IPS-20b (cell line): ENCODE measurements around the gene LYPLAL1.

Experiments
- H3K27ac ChIP-seq: one replicate; pipeline ENCODE4 v1.5.1; 2013; ENCODE audit warnings: low read length
- H3K27me3 ChIP-seq: 2 replicates; pipeline ENCODE4 v1.6.1; 2013; ENCODE audit warnings: mild to moderate bottlenecking, low read length, inconsistent platforms; ENCODE audit not compliant: insufficient read depth
- H3K36me3 ChIP-seq: 2 replicates; pipeline ENCODE4 v1.6.1; 2013; ENCODE audit warnings: low read depth, mild to moderate bottlenecking, inconsistent platforms, low read length, moderate library complexity; ENCODE audit not compliant: insufficient read depth
- H3K4me1 ChIP-seq: 2 replicates; pipeline ENCODE4 v1.6.1; 2013; ENCODE audit warnings: mild to moderate bottlenecking, control low read depth, inconsistent platforms, low read length, moderate library complexity; ENCODE audit not compliant: insufficient read depth
- H3K4me3 ChIP-seq: 2 replicates; pipeline ENCODE4 v1.5.1; 2013; ENCODE audit warnings: mild to moderate bottlenecking, low read length, inconsistent platforms
- H3K9ac ChIP-seq: 2 replicates; pipeline ENCODE4 v1.6.1; 2013; ENCODE audit warnings: low read depth, mild to moderate bottlenecking, inconsistent platforms, low read length, moderate library complexity
- H3K9me3 ChIP-seq: 2 replicates; pipeline ENCODE4 v1.6.1; 2013; ENCODE audit warnings: mild to moderate bottlenecking, low read depth, low read length, inconsistent platforms; ENCODE audit not compliant: insufficient read depth

LYPLAL1 gene

DNA sequence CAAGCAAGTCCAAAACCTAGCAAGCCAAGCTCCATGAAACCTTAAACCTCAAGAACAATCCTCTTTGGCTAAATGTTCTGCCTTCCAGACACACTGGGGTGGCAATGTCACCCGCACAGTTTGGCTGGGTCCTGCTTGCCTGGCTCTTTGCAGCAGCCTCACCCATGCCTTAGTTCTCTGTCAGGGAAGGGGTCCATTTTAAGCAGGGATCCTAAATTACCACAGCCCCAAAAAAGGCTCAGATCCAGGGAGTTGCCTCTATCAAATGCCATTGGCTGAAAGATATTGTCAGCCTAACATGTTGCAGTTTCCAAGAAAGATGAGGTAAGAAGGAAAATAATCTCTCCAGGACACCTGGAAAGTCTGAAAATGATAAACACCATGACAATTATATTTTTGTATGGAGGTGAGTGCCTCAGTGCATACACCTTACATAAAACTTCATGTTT is 26.1 kb upstream of the LYPLAL1 start:
- Histone ChIP-seq H3K9me3 (no peaks in the 10 kb centered on the region), H3K4me1 (no peaks in the 10 kb centered on the region), H3K27me3 (no peaks in the 10 kb centered on the region), H3K4me3 (no peak overlapping the region), H3K9ac (no peak overlapping the region), H3K36me3 (no peaks in the 10 kb centered on the region), H3K27ac (no peak overlapping the region)

DNA sequence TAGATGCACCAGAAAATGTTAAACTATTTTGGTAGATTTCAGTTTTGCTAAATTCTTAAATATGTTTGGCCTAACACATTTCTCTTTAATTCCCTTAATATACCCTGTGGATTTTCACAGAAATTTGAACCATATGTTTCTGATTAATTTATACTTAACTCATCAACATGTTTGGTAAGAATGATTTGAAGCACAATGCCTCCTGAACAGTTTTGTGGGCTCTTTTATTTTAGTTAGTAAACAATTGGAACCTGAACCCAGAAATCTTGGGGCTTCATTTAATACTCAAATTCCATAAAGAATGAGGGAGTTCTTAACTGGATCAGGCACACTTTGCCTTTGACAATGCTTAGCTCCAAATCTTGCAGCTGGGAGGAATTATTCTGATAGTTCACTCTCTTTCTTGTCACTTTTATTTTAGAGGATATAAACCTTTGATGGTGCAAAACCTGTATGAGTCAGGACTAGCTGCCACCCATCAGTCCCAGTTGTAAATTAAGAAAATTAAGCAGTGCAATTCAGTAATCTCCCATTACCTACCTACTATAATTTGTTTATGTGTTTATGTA is 24.6 kb upstream of the LYPLAL1 start:
- H3K4me1 ChIP-seq, result no peaks in the 10 kb centered on the region
- H3K4me3 ChIP-seq, result no peak overlapping the region
- no peak overlapping the region for H3K9ac ChIP-seq
- no peaks in the 10 kb centered on the region for H3K9me3 ChIP-seq
- no peaks in the 10 kb centered on the region for H3K27me3 ChIP-seq
- H3K36me3 ChIP-seq, result no peaks in the 10 kb centered on the region
- no peak overlapping the region for H3K27ac ChIP-seq

DNA sequence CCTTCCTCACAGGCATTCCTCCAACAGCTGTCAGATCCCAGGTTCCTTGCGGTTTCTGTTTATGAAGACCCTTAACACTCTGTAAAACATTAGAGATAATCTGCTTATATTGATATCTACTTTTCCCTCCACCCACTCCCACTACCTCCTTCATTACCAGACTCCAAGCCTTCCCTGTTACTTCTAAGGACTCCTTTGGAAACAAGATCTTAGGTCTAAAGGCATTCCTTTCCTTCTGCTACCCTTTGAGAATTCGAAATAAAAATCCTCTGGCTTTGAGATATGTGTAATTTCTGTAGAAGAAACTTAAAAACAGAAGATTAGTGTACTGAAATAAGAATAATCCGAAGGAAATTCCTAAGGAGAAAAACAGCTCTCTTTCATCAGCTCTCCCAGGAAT is 23.7 kb upstream of the LYPLAL1 start:
- no peaks in the 10 kb centered on the region for H3K36me3 ChIP-seq
- no peak overlapping the region for H3K27ac ChIP-seq
- H3K27me3 ChIP-seq, result no peaks in the 10 kb centered on the region
- H3K9ac ChIP-seq, result no peak overlapping the region
- no peaks in the 10 kb centered on the region for H3K9me3 ChIP-seq
- no peaks in the 10 kb centered on the region for H3K4me1 ChIP-seq
- no peak overlapping the region for H3K4me3 ChIP-seq

DNA sequence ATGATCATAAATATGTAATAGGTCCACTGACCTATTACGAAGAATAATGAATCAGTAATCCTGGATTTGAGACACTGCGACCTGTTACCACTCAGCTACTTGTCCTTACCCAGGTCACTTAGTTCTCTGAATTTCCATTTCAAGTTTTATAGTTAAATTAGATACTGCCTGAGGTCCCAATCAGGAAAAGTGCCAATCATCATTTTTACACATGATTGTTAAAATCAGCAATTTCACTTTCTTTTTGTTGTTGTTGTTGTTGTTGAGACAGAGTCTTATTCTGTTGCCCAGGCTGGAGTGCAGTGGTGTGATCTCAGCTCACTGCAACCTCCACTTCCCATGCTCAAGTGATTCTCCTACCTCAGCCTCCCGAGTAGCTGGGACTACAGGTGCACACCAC is 22.8 kb upstream of the LYPLAL1 start:
- H3K9me3 ChIP-seq, result no peaks in the 10 kb centered on the region
- no peaks in the 10 kb centered on the region for H3K27me3 ChIP-seq
- no peaks in the 10 kb centered on the region for H3K4me1 ChIP-seq
- H3K9ac ChIP-seq, result no peak overlapping the region
- no peak overlapping the region for H3K27ac ChIP-seq
- no peak overlapping the region for H3K4me3 ChIP-seq
- H3K36me3 ChIP-seq, result no peaks in the 10 kb centered on the region

DNA sequence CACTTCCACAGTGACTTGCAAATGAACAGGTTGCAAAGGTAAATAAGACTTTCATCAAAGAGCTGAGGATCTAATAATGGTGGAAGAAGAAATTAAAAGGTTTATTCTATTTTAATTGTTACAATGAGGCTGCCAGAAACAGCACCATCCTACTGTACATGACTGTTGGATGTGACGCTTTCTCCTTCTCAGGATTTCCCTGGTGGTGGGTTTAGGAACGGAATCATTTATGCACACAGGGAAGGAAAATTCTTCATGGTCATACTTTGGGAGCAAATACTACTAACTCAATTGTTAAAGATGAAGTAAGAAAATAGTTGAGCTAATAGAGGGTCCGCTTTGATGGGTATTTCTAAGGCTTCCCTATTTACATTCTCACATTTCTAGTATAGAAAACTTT is 22.2 kb upstream of the LYPLAL1 start:
- no peak overlapping the region for H3K27ac ChIP-seq
- no peaks in the 10 kb centered on the region for H3K4me1 ChIP-seq
- H3K9me3 ChIP-seq, result no peaks in the 10 kb centered on the region
- H3K27me3 ChIP-seq, result no peaks in the 10 kb centered on the region
- H3K4me3 ChIP-seq, result no peak overlapping the region
- H3K9ac ChIP-seq, result no peak overlapping the region
- no peaks in the 10 kb centered on the region for H3K36me3 ChIP-seq

DNA sequence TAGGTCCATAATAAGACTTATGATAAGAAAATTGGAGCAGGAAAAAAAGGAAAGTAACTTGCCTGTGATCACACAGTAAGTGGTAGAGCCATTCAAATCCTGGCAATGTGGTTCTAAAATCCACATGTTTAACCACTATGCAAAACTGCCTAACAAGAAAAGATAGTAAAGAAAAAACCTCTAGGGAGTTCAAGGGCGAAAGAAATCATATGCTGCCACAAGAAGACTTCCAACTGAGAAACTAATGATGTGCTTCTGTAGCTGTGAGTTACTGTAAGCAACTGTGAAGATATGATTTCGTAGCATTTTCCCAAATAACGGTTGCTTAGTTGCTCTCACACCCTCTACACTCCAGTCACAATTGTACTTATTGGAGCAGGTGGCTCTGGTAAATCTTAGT is 20.9 kb upstream of the LYPLAL1 start:
- Histone ChIP-seq H3K9me3 (no peaks in the 10 kb centered on the region), H3K27ac (no peak overlapping the region), H3K27me3 (no peaks in the 10 kb centered on the region), H3K36me3 (no peaks in the 10 kb centered on the region), H3K4me3 (no peak overlapping the region), H3K4me1 (no peaks in the 10 kb centered on the region), H3K9ac (no peak overlapping the region)

DNA sequence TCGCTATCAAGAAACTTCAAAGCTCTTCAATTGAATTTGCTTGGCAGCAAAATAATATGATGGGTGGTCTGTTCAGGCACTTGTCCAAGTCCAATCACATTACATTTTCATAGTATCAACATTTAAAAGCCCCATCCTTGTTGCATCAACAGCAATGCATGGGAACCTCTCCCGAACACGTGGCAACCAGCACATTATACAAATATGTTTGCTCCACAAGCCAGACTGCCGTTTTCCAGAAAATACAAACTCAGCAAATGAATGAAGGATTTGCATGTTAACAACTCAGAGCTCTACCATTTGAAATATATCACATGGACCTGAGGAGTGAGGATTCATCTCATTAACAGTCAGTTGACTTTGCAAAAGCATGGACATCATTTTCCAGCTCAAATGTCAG is 20.0 kb upstream of the LYPLAL1 start:
- Histone ChIP-seq H3K4me3 (no peak overlapping the region), H3K9ac (no peak overlapping the region), H3K27me3 (no peaks in the 10 kb centered on the region), H3K4me1 (no peaks in the 10 kb centered on the region), H3K27ac (no peak overlapping the region), H3K9me3 (no peaks in the 10 kb centered on the region), H3K36me3 (no peaks in the 10 kb centered on the region)

DNA sequence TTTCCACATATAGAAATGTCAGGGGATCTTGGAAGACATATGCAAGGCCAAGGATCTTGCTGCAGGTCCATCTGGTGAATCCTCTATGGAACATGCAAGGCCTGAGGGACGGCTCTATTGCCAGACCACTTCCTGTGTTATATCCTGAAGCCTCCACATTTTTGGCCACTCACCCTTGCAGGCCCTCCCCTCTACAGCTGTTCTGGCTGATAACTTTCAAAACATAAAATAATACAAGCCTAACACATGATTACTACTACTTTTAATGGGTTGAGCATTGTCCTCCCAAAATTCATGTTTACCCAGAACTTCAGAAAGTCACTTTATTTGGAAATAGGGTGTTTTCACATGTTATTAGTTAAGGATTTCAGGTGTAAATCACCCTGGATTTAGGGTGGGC is 18.5 kb upstream of the LYPLAL1 start:
- no peak overlapping the region for H3K9ac ChIP-seq
- no peaks in the 10 kb centered on the region for H3K36me3 ChIP-seq
- no peaks in the 10 kb centered on the region for H3K27me3 ChIP-seq
- no peak overlapping the region for H3K27ac ChIP-seq
- H3K4me3 ChIP-seq, result no peak overlapping the region
- no peaks in the 10 kb centered on the region for H3K4me1 ChIP-seq
- no peaks in the 10 kb centered on the region for H3K9me3 ChIP-seq

DNA sequence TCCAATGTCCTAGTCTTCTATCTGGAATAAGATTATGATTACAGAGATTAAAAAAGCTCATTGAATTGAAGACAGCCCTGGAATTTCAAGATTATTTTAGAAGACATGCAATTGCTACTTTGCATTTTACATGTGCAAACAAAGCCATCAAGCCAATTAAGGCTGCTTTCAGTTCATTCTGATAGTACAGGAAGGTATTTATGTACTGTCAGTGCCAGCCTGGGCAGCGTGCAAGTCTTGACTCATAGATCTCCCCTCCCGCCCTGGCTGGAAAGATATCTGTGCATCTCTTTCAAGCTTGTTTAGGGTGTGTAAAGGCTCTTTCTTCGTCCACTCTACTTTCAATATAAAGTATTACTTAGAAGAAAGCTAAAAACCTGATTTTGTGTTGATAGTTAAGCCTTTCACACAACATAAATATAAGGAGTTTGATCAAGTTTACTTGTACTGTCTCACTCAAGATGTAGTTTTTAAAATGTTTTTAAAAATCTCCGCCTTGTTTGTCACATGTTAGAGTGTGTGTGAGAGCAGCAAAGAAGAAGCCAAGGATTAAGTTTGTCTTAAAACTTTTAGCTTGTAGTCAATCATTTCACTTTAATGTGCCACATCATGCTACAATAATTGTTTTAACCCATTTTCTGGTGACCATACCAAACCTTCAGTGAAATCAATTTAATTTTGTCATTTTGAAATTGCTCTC is 13.6 kb upstream of the LYPLAL1 start:
- H3K4me3 ChIP-seq, result no peak overlapping the region
- H3K9ac ChIP-seq, result no peak overlapping the region
- H3K9me3 ChIP-seq, result no peaks in the 10 kb centered on the region
- no peaks in the 10 kb centered on the region for H3K4me1 ChIP-seq
- no peak overlapping the region for H3K27ac ChIP-seq
- no peaks in the 10 kb centered on the region for H3K36me3 ChIP-seq
- H3K27me3 ChIP-seq, result no peaks in the 10 kb centered on the region

DNA sequence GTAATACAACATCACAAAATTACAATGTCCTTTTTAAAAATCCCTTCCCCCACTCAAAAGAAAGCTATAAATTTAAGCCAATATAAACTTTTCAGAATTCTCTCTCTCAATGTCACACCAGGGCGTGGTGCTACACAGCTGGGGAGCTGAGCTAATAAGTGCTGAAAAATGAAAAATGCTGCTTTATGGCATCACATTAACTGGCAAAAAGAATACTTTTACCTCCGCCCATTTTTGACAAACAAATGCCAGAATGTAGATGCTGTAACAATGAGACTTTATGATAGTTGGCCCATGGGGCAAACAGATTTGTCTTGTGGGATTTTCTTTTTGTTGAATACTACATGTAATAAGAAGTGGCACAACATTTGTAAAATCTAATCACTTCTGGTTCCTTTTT is 12.7 kb upstream of the LYPLAL1 start:
- H3K27ac ChIP-seq, result no peak overlapping the region
- no peaks in the 10 kb centered on the region for H3K27me3 ChIP-seq
- H3K4me1 ChIP-seq, result no peaks in the 10 kb centered on the region

DNA sequence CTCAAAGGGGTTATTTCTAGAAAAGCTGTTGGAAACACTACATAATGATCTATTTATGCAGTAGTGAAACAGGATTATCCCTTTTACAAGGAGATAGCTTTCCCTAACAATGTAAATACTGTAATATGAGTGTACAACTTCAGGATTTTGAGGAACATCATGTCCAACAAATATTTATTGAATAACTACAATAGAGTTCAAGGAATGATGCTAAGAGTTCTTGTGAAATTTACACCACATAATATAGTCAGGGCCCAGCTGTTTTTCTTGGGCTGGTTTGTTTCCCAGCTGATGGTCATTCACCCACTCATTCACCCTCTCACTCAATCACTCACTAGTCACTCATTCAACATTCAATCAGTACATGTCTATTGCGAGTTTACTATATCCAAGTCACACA is 12.3 kb upstream of the LYPLAL1 start:
- no peaks in the 10 kb centered on the region for H3K27me3 ChIP-seq
- H3K9ac ChIP-seq, result no peak overlapping the region
- H3K4me3 ChIP-seq, result no peak overlapping the region
- H3K27ac ChIP-seq, result no peak overlapping the region
- no peaks in the 10 kb centered on the region for H3K36me3 ChIP-seq
- no peaks in the 10 kb centered on the region for H3K4me1 ChIP-seq
- no peaks in the 10 kb centered on the region for H3K9me3 ChIP-seq

More for the DNA sequence above, 12.7 kb upstream of the LYPLAL1 start:
- Histone ChIP-seq H3K9me3 (no peaks in the 10 kb centered on the region), H3K36me3 (no peaks in the 10 kb centered on the region), H3K9ac (no peak overlapping the region), H3K4me3 (no peak overlapping the region)

DNA sequence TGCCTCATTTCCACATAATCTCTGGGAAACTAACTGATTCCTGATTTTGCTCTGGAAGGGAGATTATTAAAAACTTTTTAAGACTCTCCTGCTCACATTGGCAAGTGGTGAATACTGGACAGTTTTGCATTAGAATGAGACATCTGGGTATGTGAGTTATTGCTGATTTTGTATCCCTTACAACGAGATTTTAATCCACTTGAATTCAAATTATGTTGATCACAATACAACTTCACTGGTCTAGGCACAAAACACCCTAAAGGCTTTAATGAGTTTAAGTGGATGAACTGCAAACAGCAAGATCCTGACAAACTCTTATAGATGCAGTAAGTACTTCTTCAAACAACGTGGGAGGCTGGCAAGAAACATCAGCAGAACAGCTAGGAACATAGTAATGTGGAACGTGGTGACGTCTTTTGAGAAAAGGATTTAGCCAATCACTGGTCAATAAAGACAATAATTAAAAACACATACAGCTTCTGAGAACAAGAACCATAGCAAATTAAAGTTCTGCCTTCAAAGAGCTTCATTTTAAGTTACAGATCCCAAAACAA is 10.2 kb upstream of the LYPLAL1 start:
- H3K27ac ChIP-seq, result no peak overlapping the region
- H3K4me1 ChIP-seq, result no peaks in the 10 kb centered on the region
- H3K36me3 ChIP-seq, result no peaks in the 10 kb centered on the region
- H3K9me3 ChIP-seq, result no peaks in the 10 kb centered on the region
- H3K27me3 ChIP-seq, result no peaks in the 10 kb centered on the region
- H3K4me3 ChIP-seq, result no peak overlapping the region
- H3K9ac ChIP-seq, result no peak overlapping the region
